DMS153 treated with DMSO at 0.1 percent for 48 hours (cell line): ENCODE data around the gene KDM4C.

ENCODE experiments used
- DNase-seq: peaks from one replicate; lab custom pipeline; 2025; ENCODE audit not compliant: unreplicated experiment; lab: John Stamatoyannopoulos, UW

KDM4C gene

GRCh38 chr9:6855860-6856259 is 98.1 kb downstream of the KDM4C start:
- DNase-seq, result no peak

DNA sequence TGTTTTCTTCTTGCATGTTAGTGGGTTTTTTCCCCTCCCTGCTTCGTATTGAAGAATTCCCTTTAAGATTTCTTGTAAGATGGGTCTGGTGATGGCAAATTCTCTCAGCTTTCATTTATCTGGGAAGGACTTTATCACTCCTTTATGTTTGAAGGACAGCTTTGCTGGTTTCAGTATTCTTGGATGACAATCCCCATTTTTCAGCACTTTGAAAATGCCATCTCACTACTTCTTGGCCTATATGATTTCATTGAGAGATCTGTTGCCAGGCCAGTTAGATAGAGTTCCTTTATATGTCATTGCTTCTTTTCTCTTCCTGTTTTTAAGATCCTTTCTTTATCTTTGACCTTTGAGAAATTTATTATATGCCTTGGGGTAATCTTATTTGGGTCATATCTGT is 106.3 kb downstream of the KDM4C start:
- DNase-seq, result no peak

DNA sequence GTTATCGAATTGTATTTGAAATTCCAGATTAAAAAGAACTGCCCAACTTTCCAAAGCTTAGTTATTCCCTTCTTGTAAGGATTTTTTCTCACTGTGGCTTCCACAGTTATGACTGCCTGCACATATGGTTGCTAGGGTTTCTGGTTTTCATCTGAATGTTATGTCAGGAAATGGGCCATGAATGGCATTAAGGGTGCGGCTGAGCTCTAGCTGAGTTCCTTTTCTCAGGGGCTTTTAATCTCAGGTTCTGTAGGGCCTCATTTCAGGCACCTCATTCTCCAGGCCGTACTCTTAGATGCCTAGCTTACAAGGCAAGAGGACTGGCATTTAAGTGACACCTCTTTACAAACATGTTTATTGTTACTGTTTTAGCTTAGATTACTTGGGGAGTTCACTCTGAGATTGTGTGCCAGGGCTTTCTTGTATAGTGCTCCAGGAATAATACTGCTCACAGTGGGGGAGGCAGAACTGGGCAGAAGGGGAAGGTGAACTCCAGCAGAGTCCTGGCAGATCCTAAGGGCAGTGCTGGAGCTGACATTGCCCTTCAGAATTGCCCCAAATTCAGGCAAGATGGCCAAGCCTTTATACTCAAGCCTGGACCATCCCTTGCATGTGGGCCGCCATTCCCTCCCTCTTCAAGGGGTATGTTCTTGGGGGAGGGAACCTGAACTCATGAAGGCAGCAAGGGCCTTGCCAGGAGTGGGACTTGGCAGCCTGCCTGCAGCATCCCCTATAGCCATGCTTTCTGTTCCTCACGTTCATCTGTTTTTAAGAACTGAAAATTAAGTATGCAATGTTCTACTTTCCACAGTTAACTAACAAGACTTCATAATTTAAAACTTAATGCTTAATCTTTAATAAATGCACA is 111.5 kb downstream of the KDM4C start:
- DNase-seq, result no peak

DNA sequence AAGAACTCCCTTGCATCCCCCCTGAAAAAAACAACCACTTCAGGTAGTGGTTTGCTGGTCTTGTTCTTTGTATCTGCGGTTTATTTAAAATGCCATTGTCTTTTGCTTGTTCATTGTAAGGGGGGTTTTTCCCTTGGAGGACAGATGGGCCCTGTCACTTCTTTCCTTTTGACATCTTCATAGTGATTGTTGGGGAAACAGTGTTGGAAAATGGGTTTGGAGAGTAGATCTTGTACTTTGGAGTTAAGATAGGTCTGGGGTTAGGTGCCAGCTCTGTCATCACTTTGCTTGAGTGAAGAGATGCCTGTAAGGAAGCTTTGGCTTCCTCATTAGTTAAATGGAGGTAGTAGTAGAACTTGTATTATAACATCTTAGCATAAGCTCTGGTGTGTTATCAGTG is 112.4 kb downstream of the KDM4C start:
- no peak for DNase-seq

- DNase-seq, result no peak
Observed at GRCh38 chr9:6870650-6871477, 113.1 kb downstream of the KDM4C start.

DNA sequence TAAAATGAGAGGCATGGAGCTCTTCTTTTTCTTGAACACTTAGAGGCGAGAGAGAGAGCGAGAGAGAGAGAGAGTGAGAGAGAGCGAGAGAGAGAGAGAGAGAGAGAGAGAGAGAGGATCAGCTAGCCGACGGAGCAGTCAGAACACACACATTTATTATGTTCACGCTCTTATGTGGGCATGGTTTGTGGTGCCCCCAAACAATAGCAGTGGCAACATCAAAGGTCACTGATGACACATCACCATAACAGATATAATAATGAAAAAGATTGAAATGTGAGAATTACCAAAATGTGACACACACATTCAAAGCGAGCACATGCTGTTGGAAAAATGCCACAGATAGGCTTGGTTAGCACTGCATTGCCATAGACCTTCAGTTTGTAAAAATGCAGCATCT is 116.1 kb downstream of the KDM4C start:
- DNase-seq, result no peak

DNA sequence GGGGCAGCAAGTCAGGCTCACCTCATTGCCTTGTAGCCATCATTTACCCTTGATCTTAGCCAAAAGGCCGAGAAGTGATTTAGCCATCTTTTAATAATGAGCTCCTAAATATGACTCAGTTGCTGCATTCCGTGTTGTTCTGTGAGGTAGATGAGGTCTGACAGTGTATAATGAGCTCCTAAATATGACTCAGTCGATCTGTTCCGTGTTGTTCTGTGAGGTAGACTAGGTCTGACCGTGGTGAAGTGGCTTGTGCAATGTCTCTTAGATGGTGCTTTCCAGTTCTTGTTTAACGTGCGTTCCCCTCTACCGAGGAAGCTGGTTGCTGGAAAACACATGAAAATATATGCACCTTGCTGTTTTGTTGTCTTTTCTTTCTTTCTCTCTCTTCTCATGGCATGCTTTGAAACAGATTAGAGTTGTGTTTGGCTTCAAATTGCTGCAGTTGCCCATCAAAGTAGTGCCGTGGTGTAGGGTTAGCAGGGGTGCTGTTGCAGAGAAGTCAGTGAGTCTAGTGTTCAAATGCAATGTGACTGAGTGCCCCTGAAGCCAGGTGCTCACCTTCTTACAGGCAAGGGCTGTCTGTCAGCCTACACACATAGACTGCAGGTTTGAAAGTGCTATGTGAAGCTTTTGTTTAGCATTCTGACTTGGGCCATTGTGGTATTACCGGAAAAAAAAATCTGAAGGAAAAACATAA is 118.6 kb downstream of the KDM4C start:
- DNase-seq, result no peak

DNA sequence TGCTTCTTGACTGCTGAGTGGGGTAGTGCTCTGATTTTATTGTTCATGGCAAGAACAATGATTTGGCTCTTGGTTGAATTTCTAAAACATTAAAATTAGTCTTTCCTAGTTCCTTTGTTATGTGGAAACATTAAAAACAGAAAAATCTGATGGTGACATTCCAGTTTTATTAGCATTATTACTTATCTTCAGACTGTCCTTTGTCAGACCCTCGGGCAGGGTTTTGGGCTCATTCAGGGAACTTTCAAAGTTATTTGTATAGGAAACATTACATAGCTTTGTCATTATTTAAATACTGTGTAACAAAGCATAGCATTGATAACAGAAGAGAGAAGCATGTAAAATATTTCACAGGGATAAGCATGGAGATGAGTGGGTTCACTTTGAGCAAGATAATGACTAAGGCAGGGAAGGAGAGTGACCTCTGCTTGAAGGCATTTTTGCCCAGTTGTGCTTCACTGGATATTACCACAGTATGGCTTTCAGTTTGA is 119.9 kb downstream of the KDM4C start:
- no peak for DNase-seq

GRCh38 chr9:6880626-6881025 is 122.9 kb downstream of the KDM4C start:
- DNase-seq, result no peak

DNA sequence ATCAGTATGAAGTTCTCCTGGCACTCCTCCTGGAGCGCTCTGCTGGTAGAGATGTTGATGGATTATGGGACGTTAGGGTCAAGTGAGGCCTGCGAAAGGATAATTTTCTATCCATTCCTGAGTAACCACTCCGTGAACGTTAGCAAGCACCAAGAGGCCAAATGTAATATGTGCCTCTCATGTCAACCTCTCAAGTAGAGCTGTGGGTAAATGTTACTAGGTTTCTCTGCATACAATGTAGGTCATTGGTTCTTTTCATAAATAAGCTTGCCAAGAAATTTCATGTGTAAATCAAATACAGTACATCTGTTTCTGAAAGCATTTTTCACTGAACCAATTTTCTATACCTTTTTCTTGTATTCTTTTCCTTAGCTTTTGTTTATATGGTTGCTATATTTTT is 126.3 kb downstream of the KDM4C start:
- DNase-seq, result no peak

DNA sequence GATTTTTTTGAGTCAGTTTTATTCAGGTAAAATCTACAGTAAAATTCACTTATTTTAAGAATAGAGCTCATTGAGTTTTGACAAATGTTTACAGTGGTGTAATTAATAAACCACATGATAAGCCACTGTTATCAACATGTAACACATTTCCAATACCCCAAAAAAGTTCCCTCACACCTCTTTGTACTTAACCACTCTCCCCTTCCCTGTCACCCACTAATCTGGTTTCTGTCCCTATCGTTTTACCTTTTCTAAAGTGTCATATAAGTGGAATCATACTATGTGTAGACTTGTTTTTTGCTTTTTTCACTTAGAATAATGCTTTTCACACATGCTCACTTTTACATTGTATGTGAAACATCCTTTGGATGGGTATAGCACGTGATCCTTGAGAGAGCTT is 127.2 kb downstream of the KDM4C start:
- no peak for DNase-seq

DNA sequence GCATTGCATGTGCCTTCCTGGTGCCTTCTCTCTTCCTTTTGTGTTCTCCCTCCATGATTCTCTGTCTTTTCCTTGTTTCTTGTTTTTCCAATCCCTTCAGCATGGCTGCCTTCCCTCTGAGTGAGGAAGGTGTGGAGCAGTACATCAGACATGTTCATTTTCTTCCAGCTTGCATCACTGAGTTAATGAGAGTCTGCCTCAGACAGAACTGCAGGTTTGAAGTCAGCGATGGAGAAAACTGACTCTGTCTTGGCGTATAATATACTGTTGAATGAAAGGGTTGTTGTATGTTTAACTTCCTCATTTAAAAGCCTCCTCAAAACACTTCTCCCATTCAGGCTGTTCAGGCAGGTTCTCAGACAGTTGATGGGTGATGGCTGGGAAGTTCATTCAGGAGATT is 129.3 kb downstream of the KDM4C start:
- DNase-seq, result no peak

- DNase-seq, result no peak
Observed at GRCh38 chr9:6889868-6890267, 132.1 kb downstream of the KDM4C start.

GRCh38 chr9:6893350-6894131 is 135.8 kb downstream of the KDM4C start:
- no peak for DNase-seq

DNA sequence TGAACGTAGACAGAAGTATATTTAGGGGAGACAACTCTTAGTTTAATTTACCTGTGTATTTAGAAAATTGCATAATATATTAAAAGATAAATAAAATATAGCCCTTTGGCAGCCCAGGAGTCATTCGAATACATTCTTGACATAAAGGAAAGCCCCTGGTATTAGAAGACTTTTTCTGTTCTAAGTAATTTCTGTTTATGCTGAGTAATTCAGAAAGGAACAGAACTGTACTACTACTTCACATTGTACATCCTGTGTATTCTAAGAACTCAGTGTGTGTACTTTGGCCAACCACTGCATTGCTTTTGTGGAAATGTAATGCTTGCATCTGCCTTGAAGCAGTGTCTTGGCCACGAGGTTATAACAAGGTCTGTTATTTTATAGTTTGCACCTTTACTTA is 136.4 kb downstream of the KDM4C start:
- no peak for DNase-seq

- no peak for DNase-seq
Observed at GRCh38 chr9:6895754-6896153, 138.0 kb downstream of the KDM4C start.

DNA sequence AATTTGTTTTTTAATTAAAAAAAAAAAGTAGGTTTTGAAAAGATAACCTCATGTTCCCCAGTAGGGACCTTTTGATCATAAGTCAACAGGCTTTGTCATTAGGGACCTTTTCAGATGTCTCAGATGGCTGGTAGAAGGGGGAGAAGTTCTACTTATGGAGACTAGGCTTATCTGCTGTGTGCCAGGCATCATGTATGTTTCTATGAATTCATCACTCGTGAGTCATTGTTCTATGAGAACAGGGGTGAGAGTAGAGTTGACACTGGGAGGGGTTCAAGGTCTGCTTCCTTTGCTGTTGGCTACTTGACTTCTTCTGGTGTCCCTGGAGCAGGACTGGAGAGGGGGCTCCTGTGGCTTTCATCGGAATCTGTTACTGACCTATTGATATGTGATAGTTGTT is 138.8 kb downstream of the KDM4C start:
- no peak for DNase-seq

DNA sequence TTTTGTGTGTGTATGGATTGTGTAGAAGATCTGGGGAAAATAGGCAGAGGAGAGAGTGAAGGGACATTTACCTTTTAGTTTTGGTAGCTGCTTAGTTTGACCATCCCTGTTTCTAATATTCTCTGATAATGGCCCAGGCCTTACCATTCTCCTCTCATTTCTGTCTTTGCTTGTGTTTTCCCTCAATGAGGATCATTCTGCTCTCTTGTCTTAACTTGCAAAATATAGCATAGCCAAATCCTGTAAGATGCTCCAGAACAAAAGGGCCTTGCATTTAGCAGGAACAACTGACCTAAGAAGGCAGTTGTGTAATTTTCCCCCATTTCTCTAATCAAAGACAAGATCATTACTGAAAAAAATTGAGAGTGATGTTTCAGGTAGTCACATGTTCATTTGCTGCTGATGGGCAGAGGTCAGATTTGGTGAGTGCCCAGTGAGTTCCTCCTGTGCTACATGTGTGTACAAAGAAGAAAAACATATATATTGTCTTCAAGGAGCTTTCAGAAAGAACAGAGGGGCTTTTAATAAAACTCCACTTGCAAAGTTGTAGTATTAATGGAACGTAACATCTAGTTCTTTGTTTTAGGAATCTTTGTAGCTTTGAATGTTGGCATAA is 139.5 kb downstream of the KDM4C start:
- no peak for DNase-seq

DNA sequence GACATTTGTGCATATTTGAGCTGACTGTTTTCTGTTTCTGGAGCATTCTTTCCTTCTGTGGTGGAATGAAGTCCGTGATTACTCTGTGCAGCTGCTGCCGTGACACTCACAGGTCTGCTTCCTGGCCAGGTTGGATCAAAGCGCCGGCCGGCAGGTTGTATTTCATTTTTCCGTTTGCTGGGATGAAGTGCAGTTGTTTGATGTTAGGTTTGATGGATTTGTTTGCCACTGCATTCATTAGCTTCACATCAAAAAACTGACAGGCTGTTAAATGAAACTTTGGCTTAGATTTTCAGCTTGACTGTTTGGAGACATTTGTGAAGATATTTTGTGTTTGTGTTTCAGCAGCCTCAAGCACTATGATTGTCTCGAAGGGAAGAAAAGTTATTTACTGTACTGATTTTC is 140.1 kb downstream of the KDM4C start:
- no peak for DNase-seq

DNA sequence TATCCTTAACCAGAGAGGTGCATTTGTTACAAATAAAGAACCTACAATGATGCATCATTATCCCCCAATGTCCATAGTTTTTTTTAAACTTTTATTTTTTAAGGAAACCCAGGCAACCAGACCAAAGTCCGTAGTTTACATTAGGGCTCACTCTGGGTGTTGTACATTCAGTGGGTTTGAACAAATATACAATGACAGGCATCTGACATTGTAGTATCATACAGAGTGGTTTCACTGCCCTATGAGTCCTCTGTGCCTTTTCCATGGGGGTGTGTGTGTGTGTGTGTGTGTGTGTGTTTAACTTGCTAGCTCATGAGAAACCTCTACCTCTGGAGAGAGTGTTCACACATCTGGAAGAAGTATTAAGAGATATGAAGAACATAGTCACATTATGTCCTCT is 141.5 kb downstream of the KDM4C start:
- DNase-seq, result no peak
